ENCODE measurements around the gene RNF157. TPM values are rescaled to one million over a fixed set of nuclear protein-coding genes. Genes with fewer than 3 reads are reported as not detected.

RNF157 gene
- total and polyA plus RNA-seq, 2 of the 13 experiments (the other 11 are each of a cell fraction or from before 2014, with no cell fraction given): 0.44 to 1.5 TPM

GRCh38 chr17:76132574-76133338, 107.5 kb downstream of the RNF157 start (continued):
- no peak for TF ChIP-seq ZBED4 (CRISPR knock-in tag; IDR thresholded peaks at IDR 0.05; ENCODE audit: borderline replicate concordance)
- no peak for TF ChIP-seq ZSCAN30 (CRISPR knock-in tag; IDR thresholded peaks at IDR 0.05)
- TF ChIP-seq SYNCRIP (IDR thresholded peaks at IDR 0.05; ENCODE audit: insufficient read depth, low read depth, low read length): no peak
- TF ChIP-seq ZNF335 (CRISPR knock-in tag; IDR thresholded peaks at IDR 0.05): no peak
- TF ChIP-seq CHCHD3 (CRISPR knock-in tag; IDR thresholded peaks at IDR 0.05): no peak
- TF ChIP-seq ZBTB44 (CRISPR knock-in tag; IDR thresholded peaks at IDR 0.05): no peak
- no peak for TF ChIP-seq ZNF510 (CRISPR knock-in tag; IDR thresholded peaks at IDR 0.05; ENCODE audit: low read depth)
- TF ChIP-seq ZNF83 (CRISPR knock-in tag; IDR thresholded peaks at IDR 0.05; ENCODE audit: borderline replicate concordance): no peak
- TF ChIP-seq RNF219 (CRISPR knock-in tag; IDR thresholded peaks at IDR 0.05): no peak
- TF ChIP-seq ZBTB43 (CRISPR knock-in tag; conservative IDR thresholded peaks at IDR 0.05): no peak
- no peak for TF ChIP-seq CERS6 (CRISPR knock-in tag; IDR thresholded peaks at IDR 0.05)
- TF ChIP-seq ARID2 (CRISPR knock-in tag; IDR thresholded peaks at IDR 0.05; ENCODE audit: borderline replicate concordance): no peak
- no peak; the same call in 1 of the 2 replicates for TF ChIP-seq HINFP (CRISPR knock-in tag; IDR thresholded peaks at IDR 0.05; ENCODE audit: low read depth)
- no peak for TF ChIP-seq ATAD3A (CRISPR knock-in tag; IDR thresholded peaks at IDR 0.05)
- TF ChIP-seq ZNF740 (CRISPR knock-in tag; IDR thresholded peaks at IDR 0.05): no peak
